HG02798 (cell line): ENCODE data around the gene BRINP2.

Source experiments
- ATAC-seq: cut with Tn5 transposase; IDR thresholded peaks from one replicate; pipeline ENCODE4 v1.9.1; 2021; ENCODE audit warnings: mild to moderate bottlenecking; ENCODE audit not compliant: unreplicated experiment, poor library complexity

BRINP2 gene

GRCh38 chr1:177163844-177164379, 6.8 kb upstream of the BRINP2 start:
- ATAC-seq: no peak

GRCh38 chr1:177164380-177165068, 6.2 kb upstream of the BRINP2 start, which contains the start of gene ASTN1:
ASTN1 (minus strand) TSS chr1:177164712; CDS start chr1:177164676, 36 bp downstream.
- no peak for ATAC-seq

GRCh38 chr1:177165069-177165439, 5.7 kb upstream of the BRINP2 start:
- no peak for ATAC-seq

- no peak for ATAC-seq
Observed at GRCh38 chr1:177171536-177172123, 872 bp downstream of the BRINP2 start.

DNA sequence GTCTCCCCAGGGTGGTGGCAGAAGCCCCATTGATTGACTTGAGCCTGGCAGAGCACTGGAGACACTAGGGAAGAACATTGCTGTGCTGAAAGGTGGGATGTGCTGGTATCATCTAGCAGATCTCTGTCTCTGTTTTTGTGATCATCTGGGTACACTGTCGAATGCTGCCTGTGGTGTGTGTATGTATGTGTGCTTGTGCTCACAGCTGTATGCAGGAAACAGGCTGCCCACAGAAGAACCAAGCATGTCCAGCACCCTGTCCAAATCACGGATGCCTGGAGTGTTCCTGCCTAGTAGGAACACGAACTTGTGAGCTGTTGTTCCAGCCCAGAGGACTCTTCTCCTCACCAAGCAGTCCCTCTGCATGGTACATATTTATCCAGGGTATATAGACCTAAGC, 1.5 kb downstream of the BRINP2 start:
- ATAC-seq: no peak

- ATAC-seq: no peak
Observed at GRCh38 chr1:177172866-177173265, 2.1 kb downstream of the BRINP2 start.

- ATAC-seq: no peak
Observed at GRCh38 chr1:177173976-177174375, 3.2 kb downstream of the BRINP2 start.

DNA sequence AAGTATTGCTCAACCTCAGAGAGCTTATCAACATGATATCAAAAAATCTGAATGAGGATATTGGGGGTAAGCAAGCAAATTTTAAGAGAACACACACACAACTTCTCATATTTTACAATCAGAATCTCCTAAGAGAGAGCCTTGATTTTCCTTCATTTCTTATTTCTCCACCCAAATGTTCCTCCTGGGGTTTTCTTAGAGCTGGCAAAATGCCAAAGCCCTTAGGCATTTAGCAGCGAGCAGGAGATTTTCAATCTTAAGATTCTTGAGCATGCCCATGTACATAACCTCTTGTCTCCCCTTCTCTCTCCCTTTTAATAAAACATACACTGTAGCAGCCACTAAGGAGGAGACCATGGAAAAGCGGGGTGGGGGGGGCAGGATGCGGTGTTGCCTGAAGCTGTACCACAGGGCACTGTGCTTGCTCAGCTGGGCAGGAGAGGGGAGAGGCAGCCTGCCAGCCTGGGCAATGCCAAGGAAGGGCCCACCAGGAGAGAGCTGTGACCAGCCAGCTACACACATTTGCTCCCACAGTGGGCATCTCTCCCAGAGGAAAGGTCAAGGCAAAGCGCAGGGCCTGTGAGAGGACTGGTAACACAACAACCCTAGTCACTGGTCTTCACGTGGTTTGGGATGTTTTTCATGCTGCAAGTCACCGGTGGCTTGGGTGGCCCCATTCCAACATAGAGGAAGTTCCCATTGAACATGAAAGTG, 4.3 kb downstream of the BRINP2 start:
- no peak for ATAC-seq

- peak; percentile 9 for ATAC-seq
Observed at GRCh38 chr1:177181280-177181630, 10.5 kb downstream of the BRINP2 start.

DNA sequence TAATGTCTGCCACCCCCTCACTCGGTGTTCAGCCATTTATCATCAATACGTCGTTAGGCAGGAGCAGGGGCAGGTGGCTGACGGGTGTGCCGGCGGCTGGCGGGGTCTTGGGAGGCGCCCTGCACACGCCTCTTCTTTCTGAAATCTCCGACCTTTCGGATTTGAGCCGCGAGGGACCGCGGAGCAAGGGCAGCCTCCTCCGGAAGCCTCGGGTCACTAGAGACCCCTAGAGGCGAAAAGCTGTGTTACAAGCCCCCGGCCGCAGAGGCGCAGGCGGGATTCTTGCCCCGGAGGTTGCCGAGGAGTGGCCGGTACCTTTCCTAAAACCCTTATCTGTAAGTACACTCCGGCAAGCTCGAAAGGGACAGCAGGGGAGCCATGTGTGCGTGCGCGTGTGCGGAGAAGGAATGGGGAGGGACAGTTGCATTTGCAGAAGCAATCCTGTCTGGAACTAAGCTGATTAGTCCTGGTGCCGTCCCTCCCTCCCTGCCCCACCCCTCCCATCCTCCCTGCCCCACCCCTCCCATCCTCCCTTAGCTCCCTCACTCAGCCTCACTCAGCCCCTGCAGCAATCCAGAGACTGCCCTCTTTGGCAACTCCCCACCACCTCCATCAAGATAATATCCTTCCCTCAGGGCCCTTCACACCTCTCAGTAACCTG, 11.0 kb downstream of the BRINP2 start:
- ATAC-seq: peak; percentile 92

DNA sequence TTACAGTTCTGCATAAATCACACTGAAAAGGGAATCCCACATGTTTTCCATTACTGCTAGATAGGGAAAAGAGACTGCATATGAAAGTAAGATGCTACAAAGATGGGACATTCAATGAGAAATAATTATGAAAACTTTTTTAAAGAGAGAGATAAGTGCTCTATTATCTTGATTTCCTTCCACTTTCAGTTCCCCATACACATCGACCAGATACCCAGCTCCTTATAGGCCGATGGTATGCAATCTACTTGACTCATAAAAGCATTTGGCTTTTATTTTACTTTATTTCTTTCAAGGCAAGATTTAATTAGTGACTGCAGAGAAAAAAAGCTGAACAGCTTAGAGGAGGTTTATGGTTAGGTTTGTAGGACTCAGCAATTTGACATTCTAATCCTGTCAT, 13.1 kb downstream of the BRINP2 start:
- ATAC-seq: no peak

DNA sequence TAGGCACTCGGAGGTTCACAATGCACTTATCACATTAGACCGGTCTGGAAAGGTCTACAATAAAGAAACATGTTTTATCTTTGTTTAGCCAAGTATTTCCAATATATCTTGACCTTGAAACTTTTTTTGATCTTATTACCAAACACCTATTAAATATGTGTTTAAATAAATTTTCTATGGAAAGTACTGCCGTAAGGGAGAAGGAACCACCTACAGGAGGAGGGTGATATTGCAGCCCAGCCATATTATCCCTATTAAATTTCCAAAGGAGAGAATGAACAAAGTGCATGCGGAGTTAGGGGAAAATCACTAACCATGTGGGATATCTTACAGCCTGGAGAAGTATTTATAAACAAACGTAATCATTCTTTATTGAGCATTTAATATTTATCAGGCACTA, 14.5 kb downstream of the BRINP2 start:
- ATAC-seq: no peak

GRCh38 chr1:177186639-177187038, 15.9 kb downstream of the BRINP2 start:
- no peak for ATAC-seq

DNA sequence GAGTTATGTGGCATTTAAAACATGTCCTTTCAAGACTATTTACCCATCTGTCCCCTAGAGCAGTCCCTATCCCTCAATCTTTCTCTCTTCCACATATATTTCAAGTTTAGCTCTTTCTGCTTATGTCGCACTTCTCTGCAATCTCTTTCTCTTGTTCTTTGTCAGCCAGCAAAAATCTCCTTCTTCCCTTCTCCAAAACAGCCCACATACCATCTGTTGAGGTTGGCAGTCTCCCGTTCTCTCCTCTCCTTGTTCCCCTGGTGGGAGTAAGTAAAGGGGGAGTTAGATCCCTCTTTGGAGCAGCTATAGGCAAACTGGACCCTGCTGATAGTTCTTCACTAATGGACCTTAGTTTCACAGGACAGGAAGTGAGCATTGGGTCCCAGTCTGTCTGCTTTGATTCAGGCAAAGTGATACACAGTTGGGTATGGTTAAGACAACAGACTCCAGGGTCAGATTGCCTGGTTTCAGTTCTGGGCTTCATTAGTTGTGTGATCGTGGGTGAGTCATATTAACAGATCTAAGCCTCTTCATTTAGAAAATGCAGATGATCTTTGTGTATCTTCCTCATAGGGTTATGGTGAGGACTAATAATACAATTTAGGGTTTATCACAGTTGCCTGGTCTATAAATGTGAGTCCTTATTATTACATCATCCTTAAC, 19.7 kb downstream of the BRINP2 start:
- no peak for ATAC-seq

- ATAC-seq: no peak
Observed at GRCh38 chr1:177198243-177198642, 27.5 kb downstream of the BRINP2 start.

GRCh38 chr1:177200290-177200689, 29.5 kb downstream of the BRINP2 start:
- ATAC-seq: no peak

- no peak for ATAC-seq
Observed at GRCh38 chr1:177206831-177207355, 36.1 kb downstream of the BRINP2 start.

- ATAC-seq: no peak
Observed at GRCh38 chr1:177208920-177209319, 38.2 kb downstream of the BRINP2 start.

- no peak for ATAC-seq
Observed at GRCh38 chr1:177209357-177209756, 38.6 kb downstream of the BRINP2 start.

GRCh38 chr1:177210071-177210470, 39.3 kb downstream of the BRINP2 start:
- no peak for ATAC-seq
